HL-60 (cell line): ENCODE measurements around the gene FHAD1.

ENCODE experiments used
- DNase-seq, 2 experiments: peaks; one replicate each; pipeline ENCODE4 v3.0.0-alpha.2; 2010 to 2020; ENCODE audit warnings: low read depth in 1 of 2, low spot score in 1 of 2
- H3K27ac ChIP-seq: fragments of 250-450 bp; sonication (Bioruptor Pico); replicated peaks from 2 replicates; pipeline ENCODE4 v1.5.1; 2020; ENCODE audit warnings: mild to moderate bottlenecking, moderate library complexity
- H3K27me3 ChIP-seq: fragments of 250-450 bp; sonication (Bioruptor Pico); 2 replicates; pipeline ENCODE4 v1.5.1; 2021; ENCODE audit warnings: mild to moderate bottlenecking, moderate library complexity; ENCODE audit not compliant: insufficient read depth, poor library complexity, severe bottlenecking
- H3K4me3 ChIP-seq: replicated peaks from 2 replicates; pipeline ENCODE4 v1.5.1; 2011; ENCODE audit warnings: mild to moderate bottlenecking, control low read depth, low read length; ENCODE audit not compliant: insufficient read depth
- GABPA ChIP-seq: IDR thresholded peaks from 2 replicates; pipeline ENCODE4 v1.6.1; 2012; ENCODE audit warnings: low read depth
- POLR2AphosphoS5 ChIP-seq: IDR thresholded peaks from 2 replicates; pipeline ENCODE4 v1.6.1; 2012; ENCODE audit warnings: low read depth
- SPI1 ChIP-seq: IDR thresholded peaks from 2 replicates; pipeline ENCODE4 v1.6.1; 2012; ENCODE audit warnings: low read depth, mild to moderate bottlenecking, borderline replicate concordance
- TF ChIP-seq, protein P1 (sequence below): IDR thresholded peaks from 2 replicates; pipeline ENCODE4 v1.6.1; 2012; ENCODE audit warnings: low read depth; ENCODE audit not compliant: insufficient replicate concordance
- TF ChIP-seq, protein P2 (sequence below): IDR thresholded peaks from one replicate; pipeline ENCODE4 v1.5.1; 2011; ENCODE audit warnings: low read length, control low read depth, inconsistent platforms; ENCODE audit not compliant: insufficient read depth

Gene FHAD1

DNA sequence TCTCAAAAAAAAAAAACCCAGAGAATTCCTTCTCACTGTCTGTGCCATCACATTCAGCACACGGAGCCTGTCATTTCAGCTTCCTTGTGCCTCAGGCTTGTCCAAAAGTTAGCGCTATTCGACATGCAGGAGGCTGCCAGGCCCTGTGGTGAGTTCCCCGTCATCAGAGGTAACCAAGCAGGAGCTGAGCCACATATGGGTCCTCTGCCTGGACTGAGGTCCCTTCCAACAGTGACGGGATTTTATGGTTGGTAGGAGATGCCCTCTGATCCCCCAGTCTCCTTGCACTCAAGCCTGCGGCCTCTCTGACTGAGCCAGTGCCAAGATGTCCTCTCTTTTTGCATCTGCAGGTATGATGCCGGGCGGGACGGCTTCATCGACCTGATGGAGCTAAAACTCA lies 178.5 kb downstream of the FHAD1 start:
- no peak overlapping the region for H3K27ac ChIP-seq
- TF ChIP-seq, protein P1, sequence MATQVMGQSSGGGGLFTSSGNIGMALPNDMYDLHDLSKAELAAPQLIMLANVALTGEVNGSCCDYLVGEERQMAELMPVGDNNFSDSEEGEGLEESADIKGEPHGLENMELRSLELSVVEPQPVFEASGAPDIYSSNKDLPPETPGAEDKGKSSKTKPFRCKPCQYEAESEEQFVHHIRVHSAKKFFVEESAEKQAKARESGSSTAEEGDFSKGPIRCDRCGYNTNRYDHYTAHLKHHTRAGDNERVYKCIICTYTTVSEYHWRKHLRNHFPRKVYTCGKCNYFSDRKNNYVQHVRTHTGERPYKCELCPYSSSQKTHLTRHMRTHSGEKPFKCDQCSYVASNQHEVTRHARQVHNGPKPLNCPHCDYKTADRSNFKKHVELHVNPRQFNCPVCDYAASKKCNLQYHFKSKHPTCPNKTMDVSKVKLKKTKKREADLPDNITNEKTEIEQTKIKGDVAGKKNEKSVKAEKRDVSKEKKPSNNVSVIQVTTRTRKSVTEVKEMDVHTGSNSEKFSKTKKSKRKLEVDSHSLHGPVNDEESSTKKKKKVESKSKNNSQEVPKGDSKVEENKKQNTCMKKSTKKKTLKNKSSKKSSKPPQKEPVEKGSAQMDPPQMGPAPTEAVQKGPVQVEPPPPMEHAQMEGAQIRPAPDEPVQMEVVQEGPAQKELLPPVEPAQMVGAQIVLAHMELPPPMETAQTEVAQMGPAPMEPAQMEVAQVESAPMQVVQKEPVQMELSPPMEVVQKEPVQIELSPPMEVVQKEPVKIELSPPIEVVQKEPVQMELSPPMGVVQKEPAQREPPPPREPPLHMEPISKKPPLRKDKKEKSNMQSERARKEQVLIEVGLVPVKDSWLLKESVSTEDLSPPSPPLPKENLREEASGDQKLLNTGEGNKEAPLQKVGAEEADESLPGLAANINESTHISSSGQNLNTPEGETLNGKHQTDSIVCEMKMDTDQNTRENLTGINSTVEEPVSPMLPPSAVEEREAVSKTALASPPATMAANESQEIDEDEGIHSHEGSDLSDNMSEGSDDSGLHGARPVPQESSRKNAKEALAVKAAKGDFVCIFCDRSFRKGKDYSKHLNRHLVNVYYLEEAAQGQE, result no peak
- TF ChIP-seq, protein P2, sequence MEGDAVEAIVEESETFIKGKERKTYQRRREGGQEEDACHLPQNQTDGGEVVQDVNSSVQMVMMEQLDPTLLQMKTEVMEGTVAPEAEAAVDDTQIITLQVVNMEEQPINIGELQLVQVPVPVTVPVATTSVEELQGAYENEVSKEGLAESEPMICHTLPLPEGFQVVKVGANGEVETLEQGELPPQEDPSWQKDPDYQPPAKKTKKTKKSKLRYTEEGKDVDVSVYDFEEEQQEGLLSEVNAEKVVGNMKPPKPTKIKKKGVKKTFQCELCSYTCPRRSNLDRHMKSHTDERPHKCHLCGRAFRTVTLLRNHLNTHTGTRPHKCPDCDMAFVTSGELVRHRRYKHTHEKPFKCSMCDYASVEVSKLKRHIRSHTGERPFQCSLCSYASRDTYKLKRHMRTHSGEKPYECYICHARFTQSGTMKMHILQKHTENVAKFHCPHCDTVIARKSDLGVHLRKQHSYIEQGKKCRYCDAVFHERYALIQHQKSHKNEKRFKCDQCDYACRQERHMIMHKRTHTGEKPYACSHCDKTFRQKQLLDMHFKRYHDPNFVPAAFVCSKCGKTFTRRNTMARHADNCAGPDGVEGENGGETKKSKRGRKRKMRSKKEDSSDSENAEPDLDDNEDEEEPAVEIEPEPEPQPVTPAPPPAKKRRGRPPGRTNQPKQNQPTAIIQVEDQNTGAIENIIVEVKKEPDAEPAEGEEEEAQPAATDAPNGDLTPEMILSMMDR, result no peak
- TF ChIP-seq GABPA (no peak), SPI1 (no peak), POLR2AphosphoS5 (no peak)
- H3K27me3 ChIP-seq, result no peaks in the 10 kb centered on the region
- no peak for DNase-seq
- H3K4me3 ChIP-seq, result no peak overlapping the region

DNA sequence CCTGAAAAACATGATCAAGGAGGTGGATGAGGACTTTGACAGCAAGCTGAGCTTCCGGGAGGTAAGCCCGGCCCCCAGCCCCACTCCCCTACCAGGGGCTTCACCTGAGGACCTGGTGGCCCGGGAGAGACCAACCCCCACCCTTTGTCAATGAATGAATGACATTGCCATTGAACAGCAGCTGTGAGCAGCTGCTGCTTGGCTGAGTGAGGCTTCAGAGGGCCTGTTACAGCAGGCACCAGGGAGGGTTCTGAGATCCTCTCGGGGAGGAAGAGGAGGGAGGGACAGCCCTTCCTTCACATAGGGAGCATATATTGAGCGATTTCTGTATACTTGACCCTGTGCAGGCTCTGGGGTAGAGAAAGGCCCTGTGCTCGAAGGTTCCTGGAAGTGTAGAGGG lies 178.9 kb downstream of the FHAD1 start:
- H3K27ac ChIP-seq, result no peak overlapping the region
- TF ChIP-seq GABPA (no peak), POLR2AphosphoS5 (no peak), SPI1 (no peak)
- TF ChIP-seq, protein P2, result no peak
- TF ChIP-seq, protein P1, result no peak
- DNase-seq, result no peak

DNA sequence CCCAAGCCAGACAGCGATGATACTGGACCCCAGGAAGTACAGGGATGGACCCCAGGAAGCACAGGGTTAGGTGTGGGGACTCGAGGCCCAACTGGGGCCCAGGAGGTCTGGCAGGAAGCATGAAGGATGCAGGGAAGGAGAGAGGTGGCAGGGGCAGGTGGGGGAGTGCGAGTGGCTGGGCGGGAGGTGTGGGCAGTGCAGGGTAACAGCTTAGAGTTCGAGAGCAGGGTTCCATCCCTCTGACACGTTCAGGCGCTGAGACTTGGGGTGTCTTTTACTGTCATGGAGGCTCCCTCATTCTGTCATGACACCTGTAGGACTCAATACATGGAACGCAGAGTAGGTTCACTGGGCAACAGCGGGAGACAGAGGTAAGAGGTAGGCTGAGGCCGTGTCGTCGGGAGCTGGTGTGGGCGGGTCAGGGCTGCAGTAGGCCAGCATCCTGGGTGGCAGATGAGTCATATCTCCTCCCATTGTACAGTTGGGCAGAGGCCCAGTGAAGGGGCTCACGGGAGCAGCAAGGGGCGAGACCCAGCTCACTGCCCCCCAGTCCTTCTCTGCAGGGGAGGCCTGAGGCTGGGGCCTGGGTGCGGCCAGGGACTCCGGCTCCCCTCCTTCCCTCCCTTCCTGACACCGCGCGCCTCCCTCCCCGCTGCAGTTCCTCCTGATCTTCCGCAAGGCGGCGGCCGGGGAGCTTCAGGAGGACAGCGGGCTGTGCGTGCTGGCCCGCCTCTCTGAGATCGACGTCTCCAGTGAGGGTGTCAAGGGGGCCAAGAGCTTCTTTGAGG lies 179.7 kb downstream of the FHAD1 start:
- Histone ChIP-seq H3K27ac (no peak overlapping the region), H3K27me3 (no peaks in the 10 kb centered on the region), H3K4me3 (no peak overlapping the region)
- TF ChIP-seq SPI1 (no peak), GABPA (no peak), POLR2AphosphoS5 (no peak)
- TF ChIP-seq, protein P1, result no peak
- TF ChIP-seq, protein P2, result no peak
- DNase-seq, result no peak

More for the DNA sequence above, 178.9 kb downstream of the FHAD1 start:
- Histone ChIP-seq H3K4me3 (no peak overlapping the region), H3K27me3 (no peaks in the 10 kb centered on the region)
